ENCODE data around the gene PFKL. TPM values are rescaled to one million over a fixed set of nuclear protein-coding genes. Genes with fewer than 3 reads are reported as not detected.
A peak's percentile ranks its signal among the peaks of the same experiment; 100 is the strongest.
"Not testable (repeated sequence)": the region's sequence is repeated elsewhere in the genome, so short reads cannot be mapped to it uniquely, and the experiment has no call there.

The PFKL gene
- polyA plus RNA-seq, 2 of the 4 experiments (the other 2 are of a cell fraction) = 23.2 to 38.7 TPM

- H3K4me1 ChIP-seq = no peaks in the 10 kb centered on the region
- no peak overlapping the region for H3K4me2 ChIP-seq
- FAIRE-seq (no peak), DNase-seq (ENCODE audit: low read depth in 1 of 2, low spot score in 1 of 2) (no peak), ATAC-seq (peak; percentile 44 to 70; a peak in 1 of 6 replicates)
- ChIA-PET POLR2A (no interaction called here), CTCF (no interaction called here)
- TF ChIP-seq NR3C1 (IDR thresholded peaks at IDR 0.05) (no peak), TFCP2L1 (CRISPR knock-in tag; IDR thresholded peaks at IDR 0.05) (no peak), ZSCAN20 (CRISPR knock-in tag; IDR thresholded peaks at IDR 0.05) (no peak)
- no peak overlapping the region for H3K27ac ChIP-seq
- no peak overlapping the region for H3K4me3 ChIP-seq
- WGBS (ENCODE audit: missing lambda C conversion rate) = 51% methylated on average over 8 of the region's 8 CpGs
- H3K9me3 ChIP-seq = no peaks in the 10 kb centered on the region
These were observed 60.3 kb downstream of the PFKL start for GRCh38 chr21:44360159-44360558.

DNA sequence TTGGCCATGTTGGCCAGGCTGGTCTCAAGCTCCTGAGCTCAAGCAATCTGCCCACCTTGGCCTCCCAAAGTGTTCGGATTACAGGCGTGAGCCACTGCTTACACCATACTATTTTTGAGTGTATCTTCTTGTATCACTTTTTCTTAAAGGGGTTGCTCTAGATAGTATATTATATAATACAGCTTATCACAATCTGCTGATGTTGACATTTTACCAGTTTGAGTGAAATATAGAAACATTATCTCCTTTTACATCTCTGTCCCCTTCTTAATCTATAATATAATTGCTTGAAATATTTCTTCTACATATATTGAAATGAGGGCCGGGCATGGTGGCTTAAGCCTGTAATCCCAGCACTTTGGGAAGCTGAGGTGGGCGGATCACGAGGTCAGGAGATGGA, 62.0 kb downstream of the PFKL start:
- POLR2A ChIA-PET; CTCF ChIA-PET; H3K4me2 ChIP-seq; H3K4me1 ChIP-seq; H3K9me3 ChIP-seq; ATAC-seq; FAIRE-seq; H3K27ac ChIP-seq; H3K4me3 ChIP-seq; DNase-seq (ENCODE audit: low read depth in 1 of 2, low spot score in 1 of 2): not testable (repeated sequence)
- 46% methylated on average over 5 of the region's 5 CpGs for WGBS (ENCODE audit: missing lambda C conversion rate)
- TF ChIP-seq MAFK (IDR thresholded peaks at IDR 0.05; ENCODE audit: partially characterized antibody) = peak; percentile 60

DNA sequence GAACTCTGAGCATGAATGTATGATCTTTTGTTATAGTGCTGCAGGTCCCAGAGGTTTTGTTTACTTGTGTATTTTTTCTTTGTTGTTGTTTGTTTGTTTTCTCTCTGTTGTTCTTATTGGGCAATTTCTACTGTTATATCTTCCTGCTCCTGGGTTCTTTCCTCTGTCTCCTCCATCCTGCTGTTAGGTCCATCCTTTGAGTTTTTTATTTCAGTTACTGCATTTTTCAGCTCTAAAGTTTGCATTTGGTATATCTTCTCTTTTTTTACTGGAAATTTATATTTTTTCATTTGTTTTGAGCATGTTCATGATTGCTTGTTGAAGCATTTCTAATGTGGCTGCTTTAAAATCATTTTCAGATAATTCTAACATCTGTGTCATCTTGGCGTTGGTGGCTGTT, 63.4 kb downstream of the PFKL start:
- ChIA-PET CTCF (no interaction called here), POLR2A (no interaction called here)
- WGBS (ENCODE audit: missing lambda C conversion rate) = 15% methylated on average over 1 of the region's 1 CpG
- DNase-seq (ENCODE audit: low read depth in 1 of 2, low spot score in 1 of 2) = no peak
- no peak for FAIRE-seq
- TF ChIP-seq, protein P1, sequence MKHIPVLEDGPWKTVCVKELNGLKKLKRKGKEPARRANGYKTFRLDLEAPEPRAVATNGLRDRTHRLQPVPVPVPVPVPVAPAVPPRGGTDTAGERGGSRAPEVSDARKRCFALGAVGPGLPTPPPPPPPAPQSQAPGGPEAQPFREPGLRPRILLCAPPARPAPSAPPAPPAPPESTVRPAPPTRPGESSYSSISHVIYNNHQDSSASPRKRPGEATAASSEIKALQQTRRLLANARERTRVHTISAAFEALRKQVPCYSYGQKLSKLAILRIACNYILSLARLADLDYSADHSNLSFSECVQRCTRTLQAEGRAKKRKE (CRISPR knock-in tag; IDR thresholded peaks at IDR 0.05; ENCODE audit: low read depth) = no peak
- no peak for TF ChIP-seq RNF2 (IDR thresholded peaks at IDR 0.05; ENCODE audit: borderline replicate concordance, low read depth)
- no peak for TF ChIP-seq SMC3 (IDR thresholded peaks at IDR 0.05)
- TF ChIP-seq, protein P2, sequence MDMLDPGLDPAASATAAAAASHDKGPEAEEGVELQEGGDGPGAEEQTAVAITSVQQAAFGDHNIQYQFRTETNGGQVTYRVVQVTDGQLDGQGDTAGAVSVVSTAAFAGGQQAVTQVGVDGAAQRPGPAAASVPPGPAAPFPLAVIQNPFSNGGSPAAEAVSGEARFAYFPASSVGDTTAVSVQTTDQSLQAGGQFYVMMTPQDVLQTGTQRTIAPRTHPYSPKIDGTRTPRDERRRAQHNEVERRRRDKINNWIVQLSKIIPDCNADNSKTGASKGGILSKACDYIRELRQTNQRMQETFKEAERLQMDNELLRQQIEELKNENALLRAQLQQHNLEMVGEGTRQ (IDR thresholded peaks at IDR 0.05) = no peak
- Histone ChIP-seq H3K4me3 (no peak overlapping the region), H3K4me2 (no peak overlapping the region), H3K4me1 (no peaks in the 10 kb centered on the region), H3K9me3 (no peaks in the 10 kb centered on the region), H3K27ac (no peak overlapping the region)
- ATAC-seq = no peak

DNA sequence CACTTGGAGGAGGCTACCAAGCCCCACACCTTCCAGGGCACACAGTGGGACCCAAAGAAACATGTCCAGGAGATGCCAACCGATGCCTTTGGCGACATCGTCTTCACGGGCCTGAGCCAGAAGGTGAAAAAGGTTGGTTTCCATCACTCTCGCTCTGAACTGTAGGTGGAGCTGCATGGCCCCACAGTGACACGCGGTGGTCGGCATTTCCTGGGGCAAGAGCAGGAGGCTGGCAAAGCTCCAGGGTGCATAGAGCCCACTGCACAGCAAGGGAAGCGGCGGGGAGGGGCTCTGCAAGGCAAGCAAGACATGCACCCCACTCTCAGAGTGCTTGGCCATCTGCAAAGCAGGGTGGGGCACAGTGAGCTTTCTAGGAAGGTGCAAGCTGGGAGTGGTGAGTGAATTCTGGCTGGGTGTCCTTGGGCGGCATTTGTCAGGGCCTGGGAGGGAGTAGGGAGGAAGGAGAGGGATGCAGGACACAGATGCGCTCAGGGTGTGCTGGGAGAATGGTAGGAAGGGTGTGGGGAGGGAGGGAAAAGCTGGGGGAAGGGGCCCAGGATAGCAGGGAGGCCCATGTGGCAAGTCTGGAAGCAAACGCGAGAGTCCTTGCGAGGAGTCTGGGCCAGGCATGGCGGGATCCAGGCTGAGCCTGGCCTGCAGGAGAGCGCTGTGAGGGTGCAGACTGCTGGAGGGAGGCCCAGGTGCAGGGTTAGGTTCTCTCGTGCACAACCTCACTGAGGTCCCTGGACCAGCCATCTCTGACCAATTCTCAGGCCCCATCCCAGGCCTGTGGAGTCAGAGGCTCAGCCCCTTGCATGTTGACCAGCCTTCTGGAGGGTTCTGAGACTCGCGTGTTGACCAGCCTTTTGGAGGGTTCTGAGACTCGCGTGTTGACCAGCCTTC, 64.5 kb downstream of the PFKL start:
- 67% methylated on average over 12 of the region's 22 CpGs for WGBS (ENCODE audit: missing lambda C conversion rate)
- ATAC-seq = no peak

More for the DNA sequence above, 64.5 kb downstream of the PFKL start:
- ChIA-PET POLR2A (no interaction called here), CTCF (interaction anchor here (0.6 kb wide), 1 partner anchor 1914 kb away, joined by 3 read pairs; no protein-coding TSS in a partner anchor)
- TF ChIP-seq, protein P3, sequence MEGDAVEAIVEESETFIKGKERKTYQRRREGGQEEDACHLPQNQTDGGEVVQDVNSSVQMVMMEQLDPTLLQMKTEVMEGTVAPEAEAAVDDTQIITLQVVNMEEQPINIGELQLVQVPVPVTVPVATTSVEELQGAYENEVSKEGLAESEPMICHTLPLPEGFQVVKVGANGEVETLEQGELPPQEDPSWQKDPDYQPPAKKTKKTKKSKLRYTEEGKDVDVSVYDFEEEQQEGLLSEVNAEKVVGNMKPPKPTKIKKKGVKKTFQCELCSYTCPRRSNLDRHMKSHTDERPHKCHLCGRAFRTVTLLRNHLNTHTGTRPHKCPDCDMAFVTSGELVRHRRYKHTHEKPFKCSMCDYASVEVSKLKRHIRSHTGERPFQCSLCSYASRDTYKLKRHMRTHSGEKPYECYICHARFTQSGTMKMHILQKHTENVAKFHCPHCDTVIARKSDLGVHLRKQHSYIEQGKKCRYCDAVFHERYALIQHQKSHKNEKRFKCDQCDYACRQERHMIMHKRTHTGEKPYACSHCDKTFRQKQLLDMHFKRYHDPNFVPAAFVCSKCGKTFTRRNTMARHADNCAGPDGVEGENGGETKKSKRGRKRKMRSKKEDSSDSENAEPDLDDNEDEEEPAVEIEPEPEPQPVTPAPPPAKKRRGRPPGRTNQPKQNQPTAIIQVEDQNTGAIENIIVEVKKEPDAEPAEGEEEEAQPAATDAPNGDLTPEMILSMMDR (IDR thresholded peaks at IDR 0.05) = no peak
- TF ChIP-seq PHF8 (IDR thresholded peaks at IDR 0.05; ENCODE audit: borderline replicate concordance, low read depth) (no peak), CEBPB (IDR thresholded peaks at IDR 0.05) (no peak), HEYL (CRISPR knock-in tag; IDR thresholded peaks at IDR 0.05) (no peak), SREBF2 (IDR thresholded peaks at IDR 0.05) (no peak), EHF (CRISPR knock-in tag; IDR thresholded peaks at IDR 0.05) (no peak), CBX8 (IDR thresholded peaks at IDR 0.05) (no peak), CHD2 (IDR thresholded peaks at IDR 0.05; ENCODE audit: low read length, partially characterized antibody) (no peak), MAZ (IDR thresholded peaks at IDR 0.05; ENCODE audit: borderline replicate concordance, low read depth, low read length) (no peak), ELK1 (IDR thresholded peaks at IDR 0.05; ENCODE audit: low read depth, low read length) (no peak), HOXB5 (CRISPR knock-in tag; IDR thresholded peaks at IDR 0.05) (no peak), RAD21 (conservative IDR thresholded peaks at IDR 0.05 in 1 of 2, IDR thresholded peaks at IDR 0.05 in 1 of 2) (no peak), CHD4 (IDR thresholded peaks at IDR 0.05; ENCODE audit: borderline replicate concordance) (no peak), FOXS1 (CRISPR knock-in tag; IDR thresholded peaks at IDR 0.05) (no peak)
- H3K27ac ChIP-seq = no peak overlapping the region
- no peak overlapping the region for H3K4me3 ChIP-seq
- H3K4me2 ChIP-seq = no peak overlapping the region
- FAIRE-seq (no peak), DNase-seq (ENCODE audit: low read depth in 1 of 2, low spot score in 1 of 2) (no peak)
- H3K9me3 ChIP-seq = no peaks in the 10 kb centered on the region
- H3K4me1 ChIP-seq = 0 out of 3 replicates have a peak, but pooled peaks cover 4% of the 10 kb centered on the region
